Measurements from ENCODE around the gene GPR156. TPM values are rescaled to one million over a fixed set of nuclear protein-coding genes. Genes with fewer than 3 reads are reported as not detected.

GPR156 gene
- total RNA-seq, 1 experiment from 2014 or later: 3.1 TPM

DNA sequence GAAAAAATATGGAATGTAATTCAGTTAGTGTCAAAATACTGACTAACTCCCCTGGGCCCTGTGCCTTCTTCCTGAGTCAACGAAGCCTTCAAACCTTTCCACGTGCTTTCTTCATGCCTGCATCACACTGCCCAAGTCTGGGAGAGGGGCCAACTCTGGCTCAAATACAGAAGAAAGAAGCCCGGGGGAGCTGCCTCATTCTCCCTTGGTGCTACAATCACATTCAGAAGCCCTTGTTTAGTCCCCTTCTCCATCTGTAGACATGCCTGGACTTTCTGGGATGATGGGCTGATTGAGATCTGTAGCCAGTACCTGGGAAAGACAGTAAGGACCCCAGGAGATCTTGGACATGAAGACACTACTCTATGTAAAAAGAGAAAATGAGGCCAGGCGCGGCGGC lies 113.0 kb downstream of the GPR156 start:
- Histone ChIP-seq H3K27me3 (replicated peaks; ENCODE audit: control insufficient read depth, insufficient read depth, low read length) (no peaks in the 10 kb centered on the region), H3K9me3 (no peaks in the 10 kb centered on the region), H3K36me3 (ENCODE audit: control insufficient read depth, insufficient read depth, low read length) (no peaks in the 10 kb centered on the region), H3K4me3 (ENCODE audit: low read depth, low read length) (no peak overlapping the region), H3K4me1 (peaks cover 3% of the 10 kb centered on the region; the same call in 1 of the 2 replicates)
- H3K27ac Mint-ChIP-seq (ENCODE audit: unreplicated experiment): no peak overlapping the region
- no peak overlapping the region for H3K4me3 Mint-ChIP-seq (ENCODE audit: unreplicated experiment)
- intact Hi-C loops (cut with micrococcal nuclease; ENCODE audit: unreplicated experiment): no loop called here
- H3K27me3 Mint-ChIP-seq (ENCODE audit: insufficient read depth, unreplicated experiment): no peaks in the 10 kb centered on the region
- DNase-seq: no peak
- H3K36me3 Mint-ChIP-seq (ENCODE audit: insufficient read depth, unreplicated experiment): no peaks in the 10 kb centered on the region
- TF ChIP-seq, protein P1, sequence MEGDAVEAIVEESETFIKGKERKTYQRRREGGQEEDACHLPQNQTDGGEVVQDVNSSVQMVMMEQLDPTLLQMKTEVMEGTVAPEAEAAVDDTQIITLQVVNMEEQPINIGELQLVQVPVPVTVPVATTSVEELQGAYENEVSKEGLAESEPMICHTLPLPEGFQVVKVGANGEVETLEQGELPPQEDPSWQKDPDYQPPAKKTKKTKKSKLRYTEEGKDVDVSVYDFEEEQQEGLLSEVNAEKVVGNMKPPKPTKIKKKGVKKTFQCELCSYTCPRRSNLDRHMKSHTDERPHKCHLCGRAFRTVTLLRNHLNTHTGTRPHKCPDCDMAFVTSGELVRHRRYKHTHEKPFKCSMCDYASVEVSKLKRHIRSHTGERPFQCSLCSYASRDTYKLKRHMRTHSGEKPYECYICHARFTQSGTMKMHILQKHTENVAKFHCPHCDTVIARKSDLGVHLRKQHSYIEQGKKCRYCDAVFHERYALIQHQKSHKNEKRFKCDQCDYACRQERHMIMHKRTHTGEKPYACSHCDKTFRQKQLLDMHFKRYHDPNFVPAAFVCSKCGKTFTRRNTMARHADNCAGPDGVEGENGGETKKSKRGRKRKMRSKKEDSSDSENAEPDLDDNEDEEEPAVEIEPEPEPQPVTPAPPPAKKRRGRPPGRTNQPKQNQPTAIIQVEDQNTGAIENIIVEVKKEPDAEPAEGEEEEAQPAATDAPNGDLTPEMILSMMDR (IDR thresholded peaks at IDR 0.05; ENCODE audit: insufficient read depth in 1 of 2, low read depth in 1 of 2, low read length in 1 of 2, severe bottlenecking in 1 of 2, unreplicated experiment in 1 of 2): no peak
- ChIA-PET CTCF (no interaction called here), POLR2A (no interaction called here)
- BruUV-seq (replicated peaks): no TSS peak
- no peaks in the 10 kb centered on the region for H3K9me3 Mint-ChIP-seq (ENCODE audit: unreplicated experiment)
- peaks cover 2% of the 10 kb centered on the region for H3K4me1 Mint-ChIP-seq (ENCODE audit: low read depth, unreplicated experiment)

DNA sequence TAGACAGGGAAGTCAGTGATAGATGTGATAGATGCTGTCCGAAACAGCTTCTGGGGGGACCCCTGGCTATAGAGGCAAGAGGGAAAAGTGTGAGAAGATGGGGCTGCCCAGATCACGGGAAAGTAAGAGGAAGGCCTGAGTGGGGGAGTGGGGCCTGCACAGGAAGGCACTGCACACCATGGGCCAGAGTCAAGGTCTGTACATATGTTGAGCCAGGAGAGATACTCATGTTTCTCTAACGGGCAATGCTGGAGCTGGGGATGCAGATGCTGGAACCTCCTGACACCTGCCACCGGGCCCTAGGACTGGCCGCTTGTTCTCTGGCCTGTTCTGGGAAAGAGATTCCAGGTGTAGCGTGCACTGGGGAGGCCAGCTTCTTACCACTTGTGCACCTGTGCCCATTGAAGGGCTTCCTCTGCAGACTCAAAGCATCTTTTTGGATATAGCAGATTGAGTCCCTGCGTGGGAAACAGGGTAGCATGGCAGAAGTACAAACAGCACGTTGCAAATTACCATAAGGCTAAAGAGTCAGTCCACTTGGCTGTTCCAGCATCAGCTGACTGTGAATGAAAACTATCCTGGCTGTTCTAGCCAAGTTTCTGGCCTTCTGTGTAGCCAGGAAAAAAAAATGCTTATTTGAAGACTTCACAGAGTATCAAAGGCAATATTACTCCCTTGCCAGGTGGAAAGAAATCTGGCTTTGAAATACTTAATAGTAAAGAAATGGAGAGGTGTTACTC lies 113.7 kb downstream of the GPR156 start:
- TF ChIP-seq, protein P1 (IDR thresholded peaks at IDR 0.05; ENCODE audit: insufficient read depth in 1 of 2, low read depth in 1 of 2, low read length in 1 of 2, severe bottlenecking in 1 of 2, unreplicated experiment in 1 of 2): no peak
- BruUV-seq (replicated peaks): no TSS peak
- peak overlapping the region; percentile 29 for H3K27ac Mint-ChIP-seq (ENCODE audit: unreplicated experiment)

DNA sequence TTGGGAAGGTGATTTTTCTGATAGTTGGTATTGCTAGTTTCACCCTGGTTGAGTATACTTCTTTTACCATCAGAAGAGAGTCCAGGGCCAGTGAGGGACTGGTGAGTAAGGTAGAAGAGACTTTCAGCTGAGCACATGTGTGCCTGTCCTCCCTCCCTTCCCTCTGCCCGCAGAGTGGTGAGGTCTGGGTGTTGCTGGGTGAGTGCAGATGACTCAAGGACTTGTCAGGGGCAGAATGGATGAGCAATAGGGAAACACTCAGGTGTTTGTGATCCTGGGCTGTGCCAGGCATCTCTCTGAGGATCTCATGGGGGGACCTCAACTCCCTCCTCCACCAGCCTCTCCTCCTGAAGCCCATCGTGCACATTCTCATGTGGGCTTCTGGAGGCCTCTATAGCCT lies 114.8 kb downstream of the GPR156 start:
- Histone ChIP-seq H3K27me3 (replicated peaks; ENCODE audit: control insufficient read depth, insufficient read depth, low read length) (no peaks in the 10 kb centered on the region), H3K4me1 (no peaks in the 10 kb centered on the region), H3K9me3 (no peaks in the 10 kb centered on the region), H3K36me3 (ENCODE audit: control insufficient read depth, insufficient read depth, low read length) (no peaks in the 10 kb centered on the region), H3K4me3 (ENCODE audit: low read depth, low read length) (no peak overlapping the region)
- ChIA-PET POLR2A (no interaction called here), CTCF (no interaction called here)
- H3K36me3 Mint-ChIP-seq (ENCODE audit: insufficient read depth, unreplicated experiment): no peaks in the 10 kb centered on the region
- DNase-seq: no peak
- no peak overlapping the region for H3K4me3 Mint-ChIP-seq (ENCODE audit: unreplicated experiment)
- no peaks in the 10 kb centered on the region for H3K27me3 Mint-ChIP-seq (ENCODE audit: insufficient read depth, unreplicated experiment)
- TF ChIP-seq, protein P1 (IDR thresholded peaks at IDR 0.05; ENCODE audit: insufficient read depth in 1 of 2, low read depth in 1 of 2, low read length in 1 of 2, severe bottlenecking in 1 of 2, unreplicated experiment in 1 of 2): no peak
- no peaks in the 10 kb centered on the region for H3K4me1 Mint-ChIP-seq (ENCODE audit: low read depth, unreplicated experiment)
- no TSS peak for BruUV-seq (replicated peaks)
- no peak overlapping the region for H3K27ac Mint-ChIP-seq (ENCODE audit: unreplicated experiment)
- no peaks in the 10 kb centered on the region for H3K9me3 Mint-ChIP-seq (ENCODE audit: unreplicated experiment)
- intact Hi-C loops (cut with micrococcal nuclease; ENCODE audit: unreplicated experiment): no loop called here

More for the DNA sequence above, 113.7 kb downstream of the GPR156 start:
- H3K4me3 Mint-ChIP-seq (ENCODE audit: unreplicated experiment): no peak overlapping the region
- no peaks in the 10 kb centered on the region for H3K27me3 Mint-ChIP-seq (ENCODE audit: insufficient read depth, unreplicated experiment)
- Histone ChIP-seq H3K9me3 (no peaks in the 10 kb centered on the region), H3K4me1 (no peaks in the 10 kb centered on the region), H3K4me3 (ENCODE audit: low read depth, low read length) (no peak overlapping the region), H3K36me3 (ENCODE audit: control insufficient read depth, insufficient read depth, low read length) (no peaks in the 10 kb centered on the region), H3K27me3 (replicated peaks; ENCODE audit: control insufficient read depth, insufficient read depth, low read length) (no peaks in the 10 kb centered on the region)
- ChIA-PET POLR2A (no interaction called here), CTCF (no interaction called here)
- no peaks in the 10 kb centered on the region for H3K4me1 Mint-ChIP-seq (ENCODE audit: low read depth, unreplicated experiment)
- no peak for DNase-seq
- no peaks in the 10 kb centered on the region for H3K36me3 Mint-ChIP-seq (ENCODE audit: insufficient read depth, unreplicated experiment)
- intact Hi-C loops (cut with micrococcal nuclease; ENCODE audit: unreplicated experiment): no loop called here
- no peaks in the 10 kb centered on the region for H3K9me3 Mint-ChIP-seq (ENCODE audit: unreplicated experiment)
